ENCODE measurements around the gene INSYN1. TPM values are rescaled to one million over a fixed set of nuclear protein-coding genes. Genes with fewer than 3 reads are reported as not detected.
"Not testable (repeated sequence)": the region's sequence is repeated elsewhere in the genome, so short reads cannot be mapped to it uniquely, and the experiment has no call there.

Gene INSYN1
- total RNA-seq, 1 experiment from 2014 or later = not detected

- Mint-ChIP-seq H3K9me3 (ENCODE audit: low read depth, unreplicated experiment) (no peaks in the 10 kb centered on the region), H3K4me3 (ENCODE audit: low read depth, unreplicated experiment) (no peak overlapping the region), H3K27me3 (ENCODE audit: unreplicated experiment) (peaks cover 37% of the 10 kb centered on the region), H3K27ac (ENCODE audit: unreplicated experiment) (no peak overlapping the region), H3K4me1 (ENCODE audit: low read depth, unreplicated experiment) (no peaks in the 10 kb centered on the region), H3K36me3 (ENCODE audit: insufficient read depth, unreplicated experiment) (no peaks in the 10 kb centered on the region)
- DNase-seq = no peak
- intact Hi-C loops (cut with micrococcal nuclease; ENCODE audit: unreplicated experiment) = no loop called here
- no TSS peak for BruUV-seq (replicated peaks)
- TF ChIP-seq CTCF (IDR thresholded peaks at IDR 0.05; ENCODE audit: unreplicated experiment) = no peak
- CTCF ChIA-PET = interaction anchor here (0.6 to 1.2 kb wide), 2 partner anchors 13 to 437 kb away, joined by 3 read pairs; no protein-coding TSS in a partner anchor
Measured at GRCh38 chr15:73792415-73792814, 39.3 kb upstream of the INSYN1 start.

GRCh38 chr15:73789521-73790240 lies 36.5 kb upstream of the INSYN1 start:
- Mint-ChIP-seq H3K4me3 (ENCODE audit: low read depth, unreplicated experiment) (no peak overlapping the region), H3K4me1 (ENCODE audit: low read depth, unreplicated experiment) (peaks cover 11% of the 10 kb centered on the region)
- BruUV-seq (replicated peaks) = no TSS peak

GRCh38 chr15:73787621-73788020 lies 34.5 kb upstream of the INSYN1 start:
- Mint-ChIP-seq H3K9me3 (ENCODE audit: low read depth, unreplicated experiment) (no peaks in the 10 kb centered on the region), H3K36me3 (ENCODE audit: insufficient read depth, unreplicated experiment) (no peaks in the 10 kb centered on the region), H3K27me3 (ENCODE audit: unreplicated experiment) (peaks cover 32% of the 10 kb centered on the region), H3K4me3 (ENCODE audit: low read depth, unreplicated experiment) (no peak overlapping the region), H3K4me1 (ENCODE audit: low read depth, unreplicated experiment) (peaks cover 12% of the 10 kb centered on the region), H3K27ac (ENCODE audit: unreplicated experiment) (no peak overlapping the region)
- no peak for TF ChIP-seq CTCF (IDR thresholded peaks at IDR 0.05; ENCODE audit: unreplicated experiment)
- no peak for DNase-seq
- intact Hi-C loops (cut with micrococcal nuclease; ENCODE audit: unreplicated experiment) = loop anchor here (10.0 kb wide), 1 partner anchor 473 kb away; no protein-coding TSS in a partner anchor
- CTCF ChIA-PET = no interaction called here
- BruUV-seq (replicated peaks) = no TSS peak

More at GRCh38 chr15:73789521-73790240, 36.5 kb upstream of the INSYN1 start:
- Mint-ChIP-seq H3K9me3 (ENCODE audit: low read depth, unreplicated experiment) (no peaks in the 10 kb centered on the region), H3K36me3 (ENCODE audit: insufficient read depth, unreplicated experiment) (no peaks in the 10 kb centered on the region), H3K27me3 (ENCODE audit: unreplicated experiment) (peaks cover 37% of the 10 kb centered on the region), H3K27ac (ENCODE audit: unreplicated experiment) (no peak overlapping the region)
- CTCF ChIA-PET = no interaction called here
- TF ChIP-seq CTCF (IDR thresholded peaks at IDR 0.05; ENCODE audit: unreplicated experiment) = no peak
- intact Hi-C loops (cut with micrococcal nuclease; ENCODE audit: unreplicated experiment) = loop anchor here (10.0 kb wide), 1 partner anchor 475 kb away; no protein-coding TSS in a partner anchor
- no peak for DNase-seq

GRCh38 chr15:73786538-73786937 lies 33.4 kb upstream of the INSYN1 start:
- no peaks in the 10 kb centered on the region for H3K9me3 Mint-ChIP-seq (ENCODE audit: low read depth, unreplicated experiment)
- no peaks in the 10 kb centered on the region for H3K36me3 Mint-ChIP-seq (ENCODE audit: insufficient read depth, unreplicated experiment)
- CTCF ChIA-PET = no interaction called here
- H3K4me3 Mint-ChIP-seq (ENCODE audit: low read depth, unreplicated experiment) = no peak overlapping the region
- no peak for DNase-seq
- TF ChIP-seq CTCF (IDR thresholded peaks at IDR 0.05; ENCODE audit: unreplicated experiment) = no peak
- BruUV-seq (replicated peaks) = no TSS peak
- peaks cover 29% of the 10 kb centered on the region for H3K27me3 Mint-ChIP-seq (ENCODE audit: unreplicated experiment)
- H3K4me1 Mint-ChIP-seq (ENCODE audit: low read depth, unreplicated experiment) = peaks cover 12% of the 10 kb centered on the region
- intact Hi-C loops (cut with micrococcal nuclease; ENCODE audit: unreplicated experiment) = loop anchor here (10.0 kb wide), 1 partner anchor 472 kb away; no protein-coding TSS in a partner anchor
- no peak overlapping the region for H3K27ac Mint-ChIP-seq (ENCODE audit: unreplicated experiment)

- H3K36me3 Mint-ChIP-seq (ENCODE audit: insufficient read depth, unreplicated experiment); BruUV-seq (replicated peaks); CTCF ChIA-PET; H3K4me3 Mint-ChIP-seq (ENCODE audit: low read depth, unreplicated experiment); H3K9me3 Mint-ChIP-seq (ENCODE audit: low read depth, unreplicated experiment); H3K27ac Mint-ChIP-seq (ENCODE audit: unreplicated experiment): not testable (repeated sequence)
- peaks cover 29% of the 10 kb centered on the region for H3K27me3 Mint-ChIP-seq (ENCODE audit: unreplicated experiment)
- peaks cover 12% of the 10 kb centered on the region for H3K4me1 Mint-ChIP-seq (ENCODE audit: low read depth, unreplicated experiment)
- intact Hi-C loops (cut with micrococcal nuclease; ENCODE audit: unreplicated experiment) = loop anchor here (10.0 kb wide), 1 partner anchor 471 kb away; no protein-coding TSS in a partner anchor
- DNase-seq = peak; percentile 15
Measured at GRCh38 chr15:73785256-73786014, 32.3 kb upstream of the INSYN1 start.
